Stimulated activated CD8-positive, alpha-beta memory T cell treated with anti-CD3 and anti-CD28 coated beads, Interleukin-4, amount 100 ng/mL, for 24 hours (primary cell): Measurements from ENCODE around the gene LILRB2.
"Not testable (repeated sequence)": the region's sequence is repeated elsewhere in the genome, so short reads cannot be mapped to it uniquely, and the experiment has no call there.

Source experiments
- DNase-seq: peaks from one replicate; pipeline ENCODE4 v3.0.0-alpha.2; 2020; ENCODE audit warnings: low read depth

The LILRB2 gene

DNA sequence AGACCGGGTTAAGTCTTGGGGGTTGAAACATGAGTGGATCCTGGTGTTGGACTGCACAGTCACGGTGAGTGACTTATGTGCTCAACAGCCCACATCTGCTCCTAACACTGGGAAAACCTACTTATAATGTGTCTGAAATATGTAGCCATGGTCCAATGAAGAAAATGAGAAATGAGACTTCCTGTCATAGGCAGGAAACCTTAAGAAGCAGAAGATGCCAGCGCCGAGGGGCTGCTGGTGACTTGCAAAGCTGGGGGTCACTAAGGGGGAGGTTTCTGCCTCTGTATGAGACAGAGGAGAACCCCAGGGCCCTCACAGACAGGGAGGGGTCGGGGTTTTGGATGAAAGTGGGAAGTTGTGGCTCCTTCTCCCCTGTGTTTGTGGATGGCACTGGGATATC lies 8.7 kb downstream of the LILRB2 start:
- not testable (repeated sequence) for DNase-seq

DNA sequence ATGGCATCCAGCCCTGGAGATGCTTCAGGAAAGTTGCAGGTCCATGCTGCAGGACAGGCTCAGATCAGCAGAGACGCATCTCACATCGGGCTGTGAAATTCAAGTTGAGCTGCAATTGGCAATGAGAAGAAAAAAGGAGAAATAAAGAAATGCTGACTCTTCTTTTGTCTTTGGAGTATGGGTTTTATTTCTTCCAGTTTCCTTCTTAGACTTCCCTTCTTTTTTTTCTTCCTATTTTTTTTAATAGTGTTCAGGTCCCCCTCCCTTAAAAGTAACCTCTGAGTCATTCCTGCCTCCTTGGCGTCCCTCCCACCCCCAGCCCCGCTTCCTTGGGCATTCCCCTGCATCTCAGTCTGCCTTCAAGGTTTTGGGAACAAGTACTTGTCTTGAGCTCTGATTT lies 9.3 kb downstream of the LILRB2 start:
- not testable (repeated sequence) for DNase-seq

DNA sequence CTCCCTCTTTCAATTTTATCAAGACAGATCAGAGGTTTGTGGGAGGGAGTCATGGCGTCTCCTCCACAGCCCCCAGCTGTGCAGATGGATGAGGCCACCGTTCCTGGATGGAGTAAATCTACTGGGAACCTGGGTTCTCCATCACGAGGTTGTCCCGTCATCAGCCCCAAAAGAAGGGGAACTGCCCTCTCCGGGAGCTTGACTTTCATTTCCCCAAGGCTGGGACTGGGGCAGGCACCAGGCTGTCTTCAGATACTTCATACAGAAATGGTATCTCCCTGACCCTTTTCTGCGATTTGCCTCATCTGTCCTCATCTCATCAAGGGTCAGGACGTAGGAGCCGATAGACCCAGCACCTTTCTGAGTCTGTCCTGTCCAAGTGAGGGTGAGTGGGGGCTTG lies 9.8 kb downstream of the LILRB2 start:
- DNase-seq: no peak

DNA sequence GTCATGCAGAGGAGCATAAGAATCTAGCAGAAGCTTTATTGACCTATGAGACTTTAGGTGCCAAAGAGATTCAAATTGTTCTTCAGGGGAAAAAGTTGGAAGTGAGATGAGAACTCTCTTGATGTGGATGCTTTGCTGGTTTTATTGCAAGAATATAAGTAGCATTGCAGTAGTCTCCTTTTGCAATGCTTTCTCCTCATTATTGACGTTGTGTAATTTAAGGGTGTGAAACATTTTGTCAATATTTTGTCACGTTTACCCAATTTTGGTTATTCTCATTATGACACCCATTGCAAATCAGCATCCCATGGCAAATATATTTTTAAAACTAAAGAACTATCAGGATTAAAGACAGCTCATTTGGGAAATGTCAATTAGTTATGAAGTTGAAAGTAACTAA lies 12.0 kb downstream of the LILRB2 start:
- no peak for DNase-seq

DNA sequence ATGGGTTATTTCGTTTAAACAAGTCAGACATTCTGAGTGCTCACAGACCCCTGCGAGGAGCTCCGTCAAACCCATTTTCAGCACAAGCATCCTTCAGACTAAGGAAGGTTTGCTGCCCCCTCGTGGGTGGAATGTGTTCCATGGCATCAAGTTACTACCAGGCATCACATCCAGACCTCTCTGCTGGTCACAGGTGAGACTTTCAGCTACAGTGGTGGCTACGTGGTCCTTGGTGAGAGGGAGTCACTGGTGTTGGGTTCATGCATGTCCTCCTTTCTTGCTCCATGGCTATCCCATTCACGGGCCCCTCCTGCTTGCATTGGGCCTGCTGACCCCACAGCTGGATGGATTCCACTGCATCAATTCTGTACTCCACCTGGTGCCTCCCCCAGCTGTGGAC lies 14.8 kb downstream of the LILRB2 start:
- peak; percentile 67 for DNase-seq

DNA sequence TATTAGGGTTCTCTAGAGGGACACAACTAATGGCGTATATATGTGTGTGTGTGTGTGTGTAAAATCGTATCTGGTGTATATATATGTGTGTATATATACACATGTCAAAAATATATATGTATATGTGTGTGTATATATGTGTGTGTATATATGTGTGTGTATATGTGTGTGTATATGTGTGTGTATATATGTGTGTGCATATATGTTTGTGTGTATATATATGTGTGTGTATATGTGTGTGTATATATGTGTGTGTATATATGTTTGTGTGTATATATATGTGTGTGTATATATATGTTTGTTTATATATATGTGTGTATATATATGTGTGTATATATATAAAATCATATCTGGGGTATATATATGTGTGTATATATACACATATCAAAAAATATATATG lies 18.4 kb downstream of the LILRB2 start:
- DNase-seq: no peak

DNA sequence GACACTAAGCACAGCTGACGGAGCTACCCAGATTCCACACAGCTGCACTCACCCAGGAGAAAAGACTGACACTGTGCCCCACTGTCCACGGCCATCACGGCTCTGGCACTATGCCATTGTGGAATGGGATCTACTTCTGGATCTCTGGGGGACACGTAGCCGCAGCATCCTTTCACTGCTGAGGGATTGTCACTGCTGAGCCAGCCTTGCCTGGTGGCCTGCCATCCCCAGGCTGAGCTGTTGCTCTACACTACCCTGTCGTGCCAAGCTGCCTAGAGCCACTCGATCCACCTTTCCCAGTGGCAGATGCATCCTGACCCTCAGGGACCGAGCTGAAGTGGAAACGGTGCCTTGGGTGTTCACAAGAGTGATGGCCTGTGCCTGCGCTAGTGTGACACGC lies 18.8 kb downstream of the LILRB2 start:
- DNase-seq: no peak

DNA sequence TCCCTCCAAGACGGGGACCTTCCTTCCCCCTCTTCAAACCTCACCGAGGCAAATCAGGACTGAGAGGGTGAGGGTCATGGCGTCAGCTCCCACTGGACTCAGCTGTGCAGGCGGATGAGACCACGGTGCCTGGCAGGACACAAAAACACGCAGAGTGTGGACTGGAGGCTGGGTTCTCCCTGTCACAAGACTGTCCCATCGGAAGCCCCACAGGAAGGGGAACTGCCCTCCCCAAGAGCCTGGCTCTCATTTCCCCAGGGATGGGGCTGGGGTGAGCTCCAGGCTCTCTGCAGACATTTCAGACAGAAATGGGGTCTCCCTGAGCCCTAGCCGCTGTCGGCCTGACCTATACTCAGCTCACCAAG lies 23.8 kb downstream of the LILRB2 start, which contains the start of gene LILRB5:
LILRB5 (minus strand) TSS at position 158 of the 365 bp plus-strand sequence; CDS start at position 78, 80 bp downstream.
- DNase-seq: no peak

DNA sequence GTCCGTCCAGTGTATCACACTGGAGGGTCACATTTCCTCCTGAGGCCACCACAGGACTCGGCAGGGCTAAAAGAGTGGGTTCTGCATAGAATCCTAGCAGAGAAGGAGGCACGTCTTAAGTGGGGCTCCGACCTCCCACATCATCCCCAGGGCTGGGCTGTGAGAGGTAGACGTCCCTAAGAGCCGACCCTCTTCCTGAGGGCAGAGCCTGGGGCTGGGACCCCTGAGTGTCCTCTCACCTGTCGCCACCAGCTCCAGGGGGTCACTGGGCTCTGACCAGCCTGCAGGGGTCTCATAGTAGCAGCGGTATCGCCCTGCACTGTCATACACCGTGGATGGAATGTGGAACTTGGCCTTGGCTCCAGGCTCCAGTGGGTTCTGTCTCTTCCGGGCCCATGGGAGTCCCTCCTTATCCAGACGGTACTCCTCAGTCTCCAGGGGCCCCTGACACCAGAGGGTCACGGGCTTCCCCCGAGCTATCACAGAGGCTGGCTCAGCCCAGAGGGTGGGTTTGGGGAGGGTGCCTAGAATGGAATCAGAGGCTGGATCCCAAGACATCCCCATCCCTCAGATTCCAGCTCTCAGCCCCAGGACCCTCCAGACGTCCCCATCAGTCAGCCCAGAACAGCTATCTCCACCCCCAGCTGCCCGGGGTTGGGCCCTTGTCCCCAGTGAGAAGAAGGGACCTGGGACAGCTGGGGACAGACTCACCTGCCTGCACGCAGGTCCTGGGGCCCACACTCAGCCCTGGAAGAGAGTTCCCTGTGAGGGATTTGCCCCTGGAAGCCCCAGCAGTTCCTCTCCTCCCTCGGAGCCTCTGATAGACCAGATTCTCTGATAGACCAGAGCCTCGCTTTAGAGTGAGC lies 24.4 kb downstream of the LILRB2 start:
- no peak for DNase-seq

DNA sequence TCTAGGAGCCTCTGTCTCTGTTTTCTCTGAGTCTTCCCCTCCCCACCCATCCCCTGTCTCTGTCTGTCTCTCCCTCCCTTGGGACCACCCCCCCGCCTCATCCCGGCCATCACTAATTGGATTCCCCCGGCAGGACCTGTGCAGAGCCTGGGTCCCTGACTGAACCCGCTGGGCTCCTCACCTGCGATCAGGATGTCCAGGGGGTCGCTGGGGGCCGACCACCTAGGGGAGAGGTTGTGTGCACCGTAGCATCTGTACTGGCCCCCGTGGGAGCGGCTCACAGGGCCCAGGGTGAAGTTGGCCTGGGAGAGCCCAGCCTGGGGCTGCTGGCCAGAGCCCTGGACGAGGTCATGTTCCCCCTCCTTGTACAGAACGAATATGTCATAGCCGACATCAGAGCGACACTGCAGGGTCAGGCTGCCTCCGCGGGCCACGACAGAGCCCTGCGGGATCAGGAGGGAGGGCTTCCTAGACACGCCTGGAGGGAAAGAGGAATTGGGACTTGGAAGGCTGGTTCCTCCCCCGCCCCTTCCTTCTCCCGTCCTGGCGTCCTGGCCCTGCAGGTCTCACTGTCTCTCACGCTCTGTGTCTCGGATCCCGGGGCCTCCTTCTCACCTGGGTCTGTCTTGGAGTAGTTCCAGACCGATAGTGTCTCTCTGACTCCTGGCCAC lies 25.7 kb downstream of the LILRB2 start:
- DNase-seq: no peak

DNA sequence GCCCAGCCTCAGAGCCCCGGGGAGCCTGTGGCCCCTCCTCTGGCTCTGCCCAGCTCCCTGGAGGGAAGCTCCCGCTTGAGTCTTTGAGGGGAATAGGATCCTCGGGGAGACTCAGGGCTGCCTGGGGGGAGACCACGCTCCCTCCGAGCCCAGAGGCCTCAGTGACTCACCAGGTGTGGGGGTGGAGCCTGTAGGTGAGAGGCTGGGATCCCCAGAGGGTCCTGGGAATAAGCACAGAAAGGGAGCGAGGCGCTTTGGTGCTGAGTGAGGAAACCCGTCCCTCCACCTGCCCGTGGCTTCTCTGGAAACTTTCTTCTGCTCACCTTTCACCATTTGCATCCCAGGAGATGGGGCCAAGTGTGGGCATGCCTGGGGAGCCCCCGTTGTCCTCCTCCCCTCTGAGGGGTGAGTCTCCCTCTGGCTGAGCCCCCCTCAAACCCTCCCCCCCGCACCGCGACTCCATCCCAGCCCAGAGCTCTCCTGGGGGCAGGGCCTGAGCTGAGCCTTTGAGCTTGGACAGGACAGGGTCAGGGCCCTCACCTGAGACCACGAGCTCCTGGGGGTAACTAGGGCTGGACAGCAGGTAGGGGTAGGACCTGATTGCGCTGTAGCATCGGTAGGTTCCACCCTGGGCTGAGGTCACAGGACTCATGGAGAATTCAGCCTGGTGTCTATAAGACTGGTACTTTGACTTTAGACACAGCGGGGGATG lies 26.6 kb downstream of the LILRB2 start:
- no peak for DNase-seq

DNA sequence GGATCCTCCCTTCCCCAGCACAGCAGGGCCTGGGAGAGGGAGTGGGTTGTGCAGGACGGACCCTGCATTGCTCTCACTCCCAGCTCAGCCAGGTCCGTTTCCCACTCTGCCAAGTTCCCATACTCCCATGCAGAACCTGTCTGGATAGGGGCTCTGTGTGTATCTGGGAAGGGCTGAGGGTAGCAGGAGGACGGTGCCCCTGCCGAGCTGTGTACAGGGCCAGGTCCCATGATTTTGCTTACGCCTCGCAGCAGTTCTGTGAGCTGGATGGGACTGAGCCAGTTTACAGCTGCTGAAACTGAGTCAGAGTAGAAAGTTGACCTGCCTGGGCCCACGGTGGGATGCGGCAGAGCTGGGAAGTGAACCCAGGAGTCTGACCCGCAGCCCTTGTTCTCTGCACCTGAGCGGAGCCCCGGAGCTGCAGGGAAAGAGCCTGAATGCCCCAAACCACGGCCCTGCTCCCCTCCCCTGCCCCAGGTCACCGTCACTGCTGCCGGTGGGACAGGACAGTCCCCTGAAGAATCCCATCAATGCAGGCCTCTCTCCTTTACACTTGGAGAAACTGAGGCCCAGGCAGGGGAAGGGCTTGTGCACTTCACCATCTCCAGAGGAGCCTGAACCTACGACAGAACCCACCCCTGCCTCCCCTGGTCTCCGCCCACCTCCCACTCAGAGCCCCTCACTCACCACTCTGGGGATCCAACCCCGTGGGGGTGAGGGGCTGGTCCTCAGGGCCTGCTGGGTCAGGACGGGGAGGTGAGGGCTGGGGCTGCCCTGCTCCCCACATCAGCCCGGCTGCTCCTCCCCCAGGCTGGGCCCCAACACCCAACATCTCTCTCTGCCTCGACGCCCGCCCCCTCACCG lies 27.3 kb downstream of the LILRB2 start:
- no peak for DNase-seq

DNA sequence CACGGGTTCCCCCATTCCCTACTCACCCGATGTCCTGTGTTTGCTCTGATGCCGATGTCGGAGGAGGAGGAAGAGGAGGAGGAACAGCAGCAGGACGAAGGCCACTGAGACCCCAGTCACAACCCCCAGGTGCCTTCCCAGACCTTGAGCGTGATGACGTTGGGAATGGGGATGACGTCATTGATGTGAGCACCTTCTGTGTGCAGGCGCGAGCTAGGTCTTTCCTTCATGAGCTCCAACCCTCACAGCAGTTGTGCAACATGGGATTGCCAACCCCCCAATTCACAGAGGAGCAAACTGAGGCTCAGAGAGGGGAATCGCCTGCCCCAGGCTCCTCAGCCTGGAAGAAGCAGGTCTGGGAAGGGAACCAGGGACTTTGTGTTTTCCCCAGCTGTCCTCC lies 28.1 kb downstream of the LILRB2 start:
- DNase-seq: no peak

DNA sequence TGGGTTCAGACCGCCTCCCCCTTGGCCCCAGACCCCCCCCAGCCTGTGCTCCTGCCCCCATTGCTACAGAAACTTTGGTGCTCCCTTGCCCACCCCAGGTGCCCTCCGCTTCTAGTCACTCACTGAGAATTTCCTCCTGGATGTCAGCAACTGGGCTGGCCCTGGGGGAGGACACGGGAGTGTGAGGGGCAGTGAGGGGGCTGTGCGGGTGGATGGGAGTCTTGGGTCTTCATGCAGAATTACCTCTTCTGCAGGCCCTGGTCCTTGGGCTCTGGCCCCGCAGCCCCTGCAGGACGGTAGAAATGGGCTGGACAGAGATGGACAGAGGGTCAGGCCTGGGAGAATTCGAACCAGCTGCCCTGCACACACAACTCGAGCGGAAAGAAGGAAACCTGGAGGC lies 28.7 kb downstream of the LILRB2 start:
- DNase-seq: no peak

DNA sequence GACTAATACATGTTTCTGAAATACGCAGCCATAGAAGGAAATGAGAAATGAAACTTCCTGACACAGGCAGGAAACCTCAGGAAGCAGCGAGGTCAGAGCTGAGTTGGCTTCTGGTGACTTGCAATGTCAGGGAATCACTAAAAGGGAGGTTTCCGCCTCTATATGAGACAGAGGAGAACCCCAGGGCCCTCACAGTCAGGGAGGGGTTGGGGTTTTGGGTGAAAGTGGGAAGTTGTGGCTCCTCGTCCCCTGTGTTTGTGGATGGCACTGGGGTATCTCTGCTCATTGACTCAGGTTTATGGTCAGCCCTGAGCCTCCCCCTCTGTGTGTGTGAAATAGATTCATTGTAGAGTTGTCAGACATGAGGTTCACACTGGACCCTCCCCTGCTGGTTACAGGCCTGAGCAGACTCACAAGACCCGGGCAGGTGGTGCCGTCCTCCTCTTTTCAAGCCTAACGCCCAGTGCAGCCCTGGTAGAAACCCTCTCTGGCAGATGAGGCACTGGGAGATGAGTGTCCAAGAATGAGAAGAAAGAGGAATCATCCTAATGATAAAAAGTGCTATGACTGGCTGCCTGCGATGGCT lies 32.8 kb downstream of the LILRB2 start:
- peak; percentile 9 for DNase-seq

DNA sequence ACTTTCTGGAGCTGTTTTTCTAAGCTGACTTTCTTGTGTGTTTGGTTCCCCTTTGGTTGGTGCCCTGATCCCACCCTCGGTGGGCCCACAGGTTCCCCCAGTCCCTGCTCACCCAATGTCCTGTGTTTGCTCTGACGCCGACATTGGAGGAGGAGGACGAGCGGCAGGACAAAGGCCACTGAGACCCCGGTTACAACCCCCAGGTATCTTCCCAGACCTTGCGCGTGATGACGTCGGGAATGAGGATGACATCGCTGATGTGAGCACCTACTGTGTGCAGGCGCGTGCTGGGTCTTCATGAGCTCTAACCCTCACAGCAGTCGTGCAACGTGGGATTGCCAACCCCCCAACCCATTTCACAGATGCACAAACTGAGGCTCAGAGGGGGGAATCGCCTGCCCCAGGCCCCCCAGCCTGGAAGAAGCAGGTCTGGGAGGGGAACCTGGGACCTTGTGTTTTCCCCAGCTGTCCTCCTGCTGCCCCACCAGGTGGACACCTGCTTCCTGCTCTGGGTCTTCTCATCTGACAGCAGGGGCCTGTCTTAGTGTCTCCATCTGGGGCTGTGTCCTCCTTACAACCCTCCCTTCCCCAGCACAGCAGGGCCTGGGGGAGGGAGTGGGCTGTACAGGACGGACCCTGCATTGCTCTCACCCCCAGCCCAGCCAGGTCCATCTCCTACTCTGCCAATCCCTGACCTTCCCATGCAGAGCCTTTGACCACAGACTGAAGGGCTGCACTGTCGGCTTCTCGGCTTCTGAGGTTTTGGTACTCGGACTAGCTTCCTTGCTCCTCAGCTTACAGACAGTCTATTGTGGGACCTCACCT lies 33.6 kb downstream of the LILRB2 start:
- DNase-seq: no peak

DNA sequence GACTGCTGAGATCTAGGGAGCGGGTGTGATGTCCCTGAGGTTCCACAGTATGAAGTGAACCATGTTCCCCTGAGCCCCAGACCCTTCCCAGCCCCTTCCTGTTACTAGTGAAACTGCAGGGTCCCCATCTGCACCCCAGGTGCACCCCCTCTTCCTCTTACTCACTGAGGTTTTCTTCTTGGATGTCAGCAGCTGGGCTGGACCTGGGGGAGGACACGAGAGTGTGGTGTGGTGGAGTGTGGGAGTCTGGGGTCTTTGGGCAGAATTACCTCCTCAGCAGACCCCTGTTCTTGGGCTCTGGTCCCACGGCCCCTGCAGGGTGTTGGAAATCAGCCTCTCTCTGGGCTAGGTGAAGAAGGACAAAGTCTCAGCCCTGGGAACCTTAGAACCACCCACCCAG lies 35.0 kb downstream of the LILRB2 start:
- no peak for DNase-seq

DNA sequence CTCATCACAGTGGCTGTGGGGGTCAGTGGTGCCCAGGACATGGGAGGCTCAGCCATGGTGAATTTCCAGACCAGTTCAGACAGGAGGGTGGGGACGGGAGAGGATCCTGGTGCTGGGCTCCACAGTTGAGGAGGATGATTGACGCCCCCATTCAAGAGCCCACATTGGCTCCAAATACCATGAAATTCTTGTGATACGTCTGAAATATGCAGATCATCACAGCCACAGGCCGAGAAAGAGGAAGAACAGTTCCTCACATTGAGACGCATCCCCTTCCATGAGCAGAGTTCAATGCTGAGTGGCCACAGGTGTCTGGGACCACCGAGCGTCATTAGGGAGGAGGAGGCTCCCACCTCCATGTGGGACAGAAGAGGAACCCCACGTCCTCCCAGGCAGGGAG lies 37.1 kb downstream of the LILRB2 start:
- DNase-seq: not testable (repeated sequence)

DNA sequence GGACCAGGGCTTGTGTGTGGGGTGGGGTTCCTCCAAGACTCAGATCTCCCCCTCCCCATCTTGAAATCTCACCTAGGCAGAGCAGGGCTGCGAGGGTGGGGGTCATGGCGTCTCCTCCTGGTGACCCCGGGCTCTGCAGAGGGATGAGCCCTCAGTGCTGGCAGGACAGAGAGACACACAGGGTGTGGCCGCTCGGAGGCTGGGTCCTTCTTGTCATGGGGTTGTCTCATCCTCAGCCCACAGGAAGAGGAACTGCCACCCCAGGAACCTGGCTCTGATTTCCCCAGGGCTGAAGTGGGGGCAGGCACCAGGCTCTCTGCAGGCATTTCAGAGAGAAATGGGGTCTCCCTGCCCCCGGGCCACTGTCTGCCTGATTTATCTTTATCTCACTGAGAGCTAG lies 38.3 kb downstream of the LILRB2 start, which contains the start of gene LILRA6:
LILRA6 (minus strand) TSS at position 145 of the 400 bp plus-strand sequence.
- not testable (repeated sequence) for DNase-seq

DNA sequence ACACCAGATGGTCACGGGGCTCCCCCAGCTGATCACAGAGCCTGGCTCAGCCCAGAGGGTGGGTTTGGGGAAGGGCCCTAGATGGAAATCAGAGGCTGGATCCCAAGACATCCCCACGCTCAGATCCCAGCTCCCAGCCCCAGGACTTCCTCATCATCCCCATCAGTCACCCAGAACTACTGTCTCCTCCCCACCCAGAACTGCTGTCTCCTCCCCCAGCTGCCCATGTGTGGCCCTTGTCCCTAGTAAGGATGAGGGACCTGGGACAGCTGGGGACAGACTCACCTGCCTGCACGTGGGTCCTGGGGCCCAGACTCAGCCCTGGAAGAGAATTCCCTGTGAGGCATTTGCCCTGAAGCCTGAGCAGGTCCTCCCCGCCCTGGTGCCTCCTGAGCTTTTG lies 38.7 kb downstream of the LILRB2 start:
- DNase-seq: not testable (repeated sequence)
